ENCODE measurements around the gene RASGEF1C.

- TF ChIP-seq CTCF (IDR thresholded peaks at IDR 0.05) (peak; percentile 23), EZH2phosphoT487 (IDR thresholded peaks at IDR 0.05) (no peak)
Observed at GRCh38 chr5:180161420-180162303, 47.3 kb downstream of the RASGEF1C start.
